CD14-positive monocyte (primary cell): ENCODE results near the gene PHLDA3. TPM values are rescaled to one million over a fixed set of nuclear protein-coding genes. Genes with fewer than 3 reads are reported as not detected.
A peak's percentile ranks its signal among the peaks of the same experiment; 100 is the strongest.

Experiments used
- DNase-seq, 3 donors: peaks; one replicate each; pipeline ENCODE4 v3.0.0-alpha.2; 2011 to 2022
- H2AFZ ChIP-seq: 2 replicates; pipeline ENCODE4 v1.6.0; 2012; ENCODE audit warnings: mild to moderate bottlenecking, low read depth, low read length, inconsistent platforms; ENCODE audit not compliant: insufficient read depth, poor library complexity, severe bottlenecking
- H3K27ac ChIP-seq, 2 donors: 1 replicate in 1 of 2; 2 replicates in 1 of 2; pipeline ENCODE4 v1.5.1; 2012 to 2013; ENCODE audit warnings: low read length in 2 of 2, control low read depth in 1 of 2, inconsistent platforms in 1 of 2, low read depth in 1 of 2, mild to moderate bottlenecking in 1 of 2
- H3K27me3 ChIP-seq, 2 donors: one replicate each; pipeline versions ENCODE4 v1.6.0 to v1.6.1; 2011 to 2013; ENCODE audit warnings: low read length in 2 of 2; ENCODE audit not compliant: control insufficient read depth in 2 of 2, insufficient read depth in 2 of 2
- H3K36me3 ChIP-seq, 2 donors: replicated peaks in 1 of 2; 1 replicate in 1 of 2; 2 replicates in 1 of 2; pipeline versions ENCODE4 v1.5.1 to v1.6.1; 2012 to 2013; ENCODE audit warnings: low read length in 2 of 2, control low read depth in 1 of 2, inconsistent platforms in 1 of 2, mild to moderate bottlenecking in 1 of 2; ENCODE audit not compliant: insufficient read depth in 2 of 2, control insufficient read depth in 1 of 2
- H3K4me1 ChIP-seq, 2 donors: 1 replicate in 1 of 2; 2 replicates in 1 of 2; pipeline versions ENCODE4 v1.5.1 to v1.6.1; 2012 to 2013; ENCODE audit warnings: low read length in 2 of 2, control low read depth in 1 of 2, inconsistent platforms in 1 of 2, mild to moderate bottlenecking in 1 of 2, moderate library complexity in 1 of 2; ENCODE audit not compliant: insufficient read depth in 2 of 2, control insufficient read depth in 1 of 2
- H3K4me2 ChIP-seq: replicated peaks from 2 replicates; pipeline ENCODE3; 2012; ENCODE audit warnings: low read length, moderate library complexity, mild to moderate bottlenecking; ENCODE audit not compliant: poor library complexity, severe bottlenecking; ENCODE audit errors: extremely low read depth
- H3K4me3 ChIP-seq, 3 experiments: fragments of 200-600 bp in 1 of 3; sonication (generic) in 1 of 3; replicated peaks in 1 of 3; 1 replicate in 2 of 3; 2 replicates in 1 of 3; pipeline ENCODE4 v1.5.1; 2011 to 2013; ENCODE audit warnings: low read length in 3 of 3, mild to moderate bottlenecking in 3 of 3, control low read depth in 2 of 3, low read depth in 2 of 3, inconsistent platforms in 1 of 3, moderate library complexity in 1 of 3
- H3K79me2 ChIP-seq: 2 replicates; pipeline ENCODE4 v1.6.0; 2012; ENCODE audit warnings: mild to moderate bottlenecking, control low read depth, inconsistent platforms, low read length, moderate library complexity; ENCODE audit not compliant: insufficient read depth
- H3K9ac ChIP-seq: 2 replicates; pipeline ENCODE4 v1.6.0; 2017; ENCODE audit warnings: low read length, mild to moderate bottlenecking; ENCODE audit not compliant: insufficient read depth, poor library complexity, severe bottlenecking
- H3K9me3 ChIP-seq, 2 donors: replicated peaks in 1 of 2; 1 replicate in 1 of 2; 2 replicates in 1 of 2; pipeline versions ENCODE4 v1.5.1 to v1.6.1; 2012 to 2013; ENCODE audit warnings: low read length in 2 of 2, control low read depth in 1 of 2; ENCODE audit not compliant: control insufficient read depth in 1 of 2, insufficient read depth in 1 of 2
- H4K20me1 ChIP-seq: 2 replicates; pipeline ENCODE4 v1.6.0; 2012; ENCODE audit warnings: mild to moderate bottlenecking, low read length, control low read depth, moderate library complexity; ENCODE audit not compliant: insufficient read depth
- H3K27ac Mint-ChIP-seq, 7 donors: one replicate each; pipeline ENCODE4 v1.8.0; 2020; ENCODE audit warnings: mild to moderate bottlenecking in 7 of 7, mixed read lengths in 7 of 7, moderate library complexity in 6 of 7, inconsistent platforms in 2 of 7
- H3K27me3 Mint-ChIP-seq, 3 donors: one replicate each; pipeline ENCODE4 v1.8.0; 2021 to 2022; ENCODE audit warnings: low read depth in 3 of 3, mild to moderate bottlenecking in 3 of 3, mixed read lengths in 3 of 3, moderate library complexity in 3 of 3, inconsistent platforms in 1 of 3
- H3K36me3 Mint-ChIP-seq, 2 donors: one replicate each; pipeline ENCODE4 v1.8.0; 2020; ENCODE audit warnings: mixed read lengths in 2 of 2, inconsistent platforms in 1 of 2, mild to moderate bottlenecking in 1 of 2
- H3K4me1 Mint-ChIP-seq: one replicate; pipeline ENCODE4 v1.8.0; 2020; ENCODE audit warnings: mild to moderate bottlenecking, mixed read lengths
- H3K4me3 Mint-ChIP-seq, 2 donors: one replicate each; pipeline ENCODE4 v1.8.0; 2020; ENCODE audit warnings: mild to moderate bottlenecking in 2 of 2, mixed read lengths in 2 of 2, moderate library complexity in 1 of 2
- H3K9me3 Mint-ChIP-seq, 7 donors: one replicate each; pipeline ENCODE4 v1.8.0; 2020 to 2022; ENCODE audit warnings: mixed read lengths in 7 of 7, mild to moderate bottlenecking in 6 of 7, moderate library complexity in 6 of 7, inconsistent platforms in 2 of 7
- WGBS: methylation state at CpG from one replicate; pipeline ENCODE4 v1.1.5; 2013; ENCODE audit warnings: missing lambda C conversion rate; ENCODE audit not compliant: insufficient coverage; 5-methylcytosine and 5-hydroxymethylcytosine counted together
- intact Hi-C, 2 donors: fragments of 100-400 bp; cut with micrococcal nuclease; formaldehyde crosslinking; loops; one replicate each; pipeline versions ENCODE4 v1.15.0 to v1.15.1; 2023
- polyA plus RNA-seq, 3 donors: library from polyadenylated mRNA; depleted of rRNA in 1 of 3; unstranded in 2 of 3; stranded (reverse) in 1 of 3; fragments of 300-500 nt in 2 of 3; fragments of >200 nt in 1 of 3; fragmentation: Illumina TruSeq in 2 of 3; gene quantifications; 1 replicate in 2 of 3; 2 replicates in 1 of 3; pipeline ENCODE4 v1.2.3, GENCODE V29; 2012 to 2021
- TF ChIP-seq, protein P1 (sequence below): fragments of 200-600 bp; IDR thresholded peaks from one replicate; pipeline ENCODE4 v1.8.0; 2022; ENCODE audit warnings: antibody characterized with exemption, mild to moderate bottlenecking

The PHLDA3 gene
- polyA plus RNA-seq, 3 donors, result 0.08 TPM; not detected in 2

DNA sequence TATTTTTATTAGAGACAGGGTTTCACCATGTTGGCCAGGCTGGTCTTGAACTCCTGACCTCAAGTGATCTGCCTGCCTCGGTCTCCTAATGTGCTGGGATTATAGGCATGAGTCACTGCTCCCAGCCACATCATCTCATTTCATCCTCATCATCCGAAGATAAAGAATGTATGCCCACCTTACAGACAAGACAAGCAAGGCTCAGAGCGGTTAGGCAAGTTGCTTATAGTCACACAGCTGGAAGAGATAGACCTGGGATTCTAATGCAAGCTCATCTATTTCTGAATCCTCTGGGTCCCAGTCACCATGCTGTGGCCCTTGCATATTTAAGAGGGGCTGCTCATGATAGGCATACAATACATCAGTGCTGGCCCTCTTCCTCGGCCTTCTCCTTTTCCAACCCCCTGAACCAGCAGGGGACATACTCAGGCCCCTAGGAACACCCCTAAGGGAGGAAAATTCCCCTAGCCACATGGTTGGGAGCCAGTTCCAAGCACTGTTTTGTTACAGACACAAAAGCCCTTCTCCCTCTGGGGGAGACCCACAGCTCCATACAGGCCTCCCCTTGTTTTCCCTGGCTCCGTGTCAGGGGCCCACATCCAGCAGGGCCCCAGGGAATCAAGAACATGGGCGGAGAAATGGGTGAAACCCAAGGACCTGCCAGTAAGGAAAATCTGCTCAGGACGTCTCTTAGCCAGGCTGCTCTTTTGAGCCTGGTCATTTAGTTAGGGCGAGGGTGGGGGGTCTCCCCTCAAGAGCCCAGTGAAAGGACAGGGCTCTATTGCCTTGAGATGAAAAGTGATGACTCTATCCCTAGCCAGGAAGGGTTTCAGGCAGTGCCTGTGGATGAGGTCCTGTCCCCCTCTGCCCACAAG, 31.0 kb upstream of the PHLDA3 start:
- peak overlapping the region in 3 of 7 donors; percentile 32 to 64 (median 53) for H3K27ac Mint-ChIP-seq

DNA sequence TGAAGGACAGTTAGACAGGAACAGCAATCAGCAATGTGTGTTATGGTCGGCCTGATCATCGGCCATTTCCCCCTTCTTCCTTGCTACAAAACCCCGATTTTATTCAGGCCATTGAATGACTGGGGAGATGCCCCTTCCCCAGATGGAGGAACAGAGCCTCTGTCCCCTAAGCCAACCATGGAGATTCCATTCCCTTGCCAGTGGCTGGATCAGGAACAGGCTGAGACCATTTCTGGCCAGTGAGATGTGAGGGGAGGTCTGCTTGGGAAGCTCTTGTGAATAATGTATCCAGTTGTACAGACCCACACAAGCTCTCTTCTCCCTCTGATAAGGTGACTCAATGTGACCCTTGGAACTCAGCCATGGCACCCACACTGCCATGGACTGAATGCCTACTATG, 30.2 kb upstream of the PHLDA3 start:
- no peak overlapping the region for H3K4me3 Mint-ChIP-seq
- Histone ChIP-seq H3K4me1 (peaks cover 5 to 6% of the 10 kb centered on the region in 2 donors), H2AFZ (no peak overlapping the region), H3K27ac (no peak overlapping the region), H3K4me3 (no peak overlapping the region), H3K27me3 (no peaks in the 10 kb centered on the region), H3K9ac (no peak overlapping the region), H4K20me1 (peaks cover 85% of the 10 kb centered on the region), H3K79me2 (peaks cover 71% of the 10 kb centered on the region), H3K36me3 (peaks cover 23 to 78% of the 10 kb centered on the region in 2 donors), H3K4me2 (no peak overlapping the region), H3K9me3 (no peaks in the 10 kb centered on the region)
- peak overlapping the region in 1 of 7 donors; percentile 26 for H3K27ac Mint-ChIP-seq
- peaks cover 0 to 3% (median 0%) of the 10 kb centered on the region in 7 donors for H3K9me3 Mint-ChIP-seq
- DNase-seq, result no peak
- intact Hi-C loops, result loop anchor here in 1 of 2 donors (10.0 kb wide), 1 partner anchor 64 kb away; no protein-coding TSS in a partner anchor
- peaks cover 0 to 3% (median 2%) of the 10 kb centered on the region in 3 donors for H3K27me3 Mint-ChIP-seq
- WGBS, result 94% methylated on average over 3 of the region's 3 CpGs
- H3K36me3 Mint-ChIP-seq, result peaks cover 46 to 70% of the 10 kb centered on the region in 2 donors
- TF ChIP-seq, protein P1, sequence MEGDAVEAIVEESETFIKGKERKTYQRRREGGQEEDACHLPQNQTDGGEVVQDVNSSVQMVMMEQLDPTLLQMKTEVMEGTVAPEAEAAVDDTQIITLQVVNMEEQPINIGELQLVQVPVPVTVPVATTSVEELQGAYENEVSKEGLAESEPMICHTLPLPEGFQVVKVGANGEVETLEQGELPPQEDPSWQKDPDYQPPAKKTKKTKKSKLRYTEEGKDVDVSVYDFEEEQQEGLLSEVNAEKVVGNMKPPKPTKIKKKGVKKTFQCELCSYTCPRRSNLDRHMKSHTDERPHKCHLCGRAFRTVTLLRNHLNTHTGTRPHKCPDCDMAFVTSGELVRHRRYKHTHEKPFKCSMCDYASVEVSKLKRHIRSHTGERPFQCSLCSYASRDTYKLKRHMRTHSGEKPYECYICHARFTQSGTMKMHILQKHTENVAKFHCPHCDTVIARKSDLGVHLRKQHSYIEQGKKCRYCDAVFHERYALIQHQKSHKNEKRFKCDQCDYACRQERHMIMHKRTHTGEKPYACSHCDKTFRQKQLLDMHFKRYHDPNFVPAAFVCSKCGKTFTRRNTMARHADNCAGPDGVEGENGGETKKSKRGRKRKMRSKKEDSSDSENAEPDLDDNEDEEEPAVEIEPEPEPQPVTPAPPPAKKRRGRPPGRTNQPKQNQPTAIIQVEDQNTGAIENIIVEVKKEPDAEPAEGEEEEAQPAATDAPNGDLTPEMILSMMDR, result no peak
- H3K4me1 Mint-ChIP-seq, result peaks cover 20% of the 10 kb centered on the region

More for the DNA sequence above, 31.0 kb upstream of the PHLDA3 start:
- Histone ChIP-seq H3K27ac (no peak overlapping the region), H3K4me1 (peaks cover 6 to 7% of the 10 kb centered on the region in 2 donors), H3K4me2 (no peak overlapping the region), H3K9ac (no peak overlapping the region), H3K27me3 (no peaks in the 10 kb centered on the region), H3K79me2 (peaks cover 78% of the 10 kb centered on the region), H3K4me3 (no peak overlapping the region), H3K9me3 (no peaks in the 10 kb centered on the region), H3K36me3 (peaks cover 18 to 70% of the 10 kb centered on the region in 2 donors), H4K20me1 (peaks cover 85% of the 10 kb centered on the region), H2AFZ (no peak overlapping the region)
- peaks cover 38 to 62% of the 10 kb centered on the region in 2 donors for H3K36me3 Mint-ChIP-seq
- WGBS, result 98% methylated on average over 5 of the region's 8 CpGs
- TF ChIP-seq, protein P1, result no peak
- no peak overlapping the region for H3K4me3 Mint-ChIP-seq
- H3K27me3 Mint-ChIP-seq, result peaks cover 0 to 2% (median 2%) of the 10 kb centered on the region in 3 donors
- no peak for DNase-seq
- intact Hi-C loops, result loop anchor here in 1 of 2 donors (10.0 kb wide), 1 partner anchor 65 kb away; no protein-coding TSS in a partner anchor
- peaks cover 21% of the 10 kb centered on the region for H3K4me1 Mint-ChIP-seq
- no peaks in the 10 kb centered on the region for H3K9me3 Mint-ChIP-seq
